CD4-positive, CD25-positive, alpha-beta regulatory T cell (primary cell): ENCODE results near the gene TEX22. TPM values are rescaled to one million over a fixed set of nuclear protein-coding genes. Genes with fewer than 3 reads are reported as not detected.
"Not testable (repeated sequence)": the region's sequence is repeated elsewhere in the genome, so short reads cannot be mapped to it uniquely, and the experiment has no call there.

Experiments
- ATAC-seq, 2 donors: fragments of 150-1000 bp; cut with Tn5 transposase; one replicate each; pipeline ENCODE4 v1.10.0; 2021; ENCODE audit warnings: low read depth in 2 of 2, moderate number of reproducible peaks in 2 of 2, moderate library complexity in 1 of 2
- DNase-seq, 3 donors: peaks; one replicate each; pipeline versions ENCODE4 v3.0.0 to v3.0.0-alpha.2; 2012 to 2022; ENCODE audit warnings: mixed read lengths in 1 of 3
- H3K27ac ChIP-seq: one replicate; pipeline ENCODE4 v1.7.0; 2013; ENCODE audit warnings: mild to moderate bottlenecking, low read length; ENCODE audit not compliant: insufficient read depth, poor library complexity, severe bottlenecking
- H3K27me3 ChIP-seq: one replicate; pipeline ENCODE4 v1.7.0; 2013; ENCODE audit warnings: low read length; ENCODE audit not compliant: control insufficient read depth, insufficient read depth
- H3K36me3 ChIP-seq: one replicate; pipeline ENCODE4 v1.7.0; 2013; ENCODE audit warnings: mild to moderate bottlenecking, low read length, moderate library complexity; ENCODE audit not compliant: control insufficient read depth, insufficient read depth
- H3K4me1 ChIP-seq: 2 replicates; pipeline ENCODE4 v1.7.0; 2013; ENCODE audit warnings: mild to moderate bottlenecking, low read length; ENCODE audit not compliant: insufficient read depth, control insufficient read depth, poor library complexity, severe bottlenecking
- H3K4me3 ChIP-seq: one replicate; pipeline ENCODE4 v1.7.0; 2013; ENCODE audit warnings: low read depth, mild to moderate bottlenecking, low read length, moderate library complexity
- H3K9me3 ChIP-seq, 2 experiments: 1 replicate in 1 of 2; 2 replicates in 1 of 2; pipeline ENCODE4 v1.7.0; 2013; ENCODE audit warnings: low read length in 2 of 2, mild to moderate bottlenecking in 1 of 2, moderate library complexity in 1 of 2; ENCODE audit not compliant: control insufficient read depth in 2 of 2
- H3K27ac Mint-ChIP-seq, 3 donors: one replicate each; pipeline ENCODE4 v1.8.0; 2020 to 2022; ENCODE audit warnings: mild to moderate bottlenecking in 3 of 3, mixed read lengths in 3 of 3, moderate library complexity in 2 of 3
- H3K27me3 Mint-ChIP-seq: one replicate; pipeline ENCODE4 v1.8.0; 2022; ENCODE audit warnings: mild to moderate bottlenecking, mixed read lengths
- H3K36me3 Mint-ChIP-seq: one replicate; pipeline ENCODE4 v1.8.0; 2020; ENCODE audit warnings: mixed read lengths
- H3K4me1 Mint-ChIP-seq, 4 donors: one replicate each; pipeline ENCODE4 v1.8.0; 2020 to 2022; ENCODE audit warnings: mixed read lengths in 4 of 4, mild to moderate bottlenecking in 1 of 4
- H3K4me3 Mint-ChIP-seq, 4 donors: one replicate each; pipeline ENCODE4 v1.8.0; 2020 to 2022; ENCODE audit warnings: mild to moderate bottlenecking in 4 of 4, mixed read lengths in 4 of 4, moderate library complexity in 3 of 4
- H3K9me3 Mint-ChIP-seq, 7 donors: one replicate each; pipeline ENCODE4 v1.8.0; 2020 to 2022; ENCODE audit warnings: mixed read lengths in 7 of 7, mild to moderate bottlenecking in 3 of 7, moderate library complexity in 2 of 7
- polyA plus RNA-seq, 4 donors: library from polyadenylated mRNA; unstranded; fragments of 300-500 nt; fragmentation: Illumina TruSeq; gene quantifications; one replicate each; pipeline ENCODE4 v1.2.3, GENCODE V29; 2021
- total RNA-seq: library from RNA; stranded (reverse); gene quantifications from one replicate; pipeline ENCODE4 v1.2.3, GENCODE V29; 2022

The TEX22 gene
- total and polyA plus RNA-seq, 5 donors from 2014 or later = 0.11 to 3.1 (median 0.25) TPM

DNA sequence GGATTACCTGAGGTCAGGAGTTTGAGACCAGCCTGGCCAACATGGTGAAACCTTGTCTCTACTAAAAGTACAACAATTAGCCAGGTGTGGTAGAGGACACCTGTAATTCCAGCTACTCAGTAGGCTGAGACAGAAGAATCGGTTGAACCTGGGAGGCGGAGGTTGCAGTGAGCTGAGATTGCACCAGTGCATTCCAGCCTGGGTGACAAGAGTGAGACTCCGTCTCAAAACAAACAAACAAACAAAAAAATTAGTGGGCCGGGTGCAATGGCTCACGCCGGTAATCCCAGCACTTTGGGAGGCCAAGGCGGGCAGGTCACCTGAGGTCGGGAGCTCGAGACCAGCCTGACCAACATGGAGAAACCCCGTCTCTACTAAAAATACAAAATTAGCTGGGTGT, 36.9 kb upstream of the TEX22 start:
- H3K27me3 ChIP-seq, H3K36me3 ChIP-seq, H3K9me3 Mint-ChIP-seq, H3K4me3 Mint-ChIP-seq, H3K36me3 Mint-ChIP-seq, H3K27ac ChIP-seq, H3K9me3 ChIP-seq, H3K27me3 Mint-ChIP-seq, ATAC-seq, H3K27ac Mint-ChIP-seq, DNase-seq, H3K4me1 Mint-ChIP-seq, H3K4me3 ChIP-seq, H3K4me1 ChIP-seq: not testable (repeated sequence)

DNA sequence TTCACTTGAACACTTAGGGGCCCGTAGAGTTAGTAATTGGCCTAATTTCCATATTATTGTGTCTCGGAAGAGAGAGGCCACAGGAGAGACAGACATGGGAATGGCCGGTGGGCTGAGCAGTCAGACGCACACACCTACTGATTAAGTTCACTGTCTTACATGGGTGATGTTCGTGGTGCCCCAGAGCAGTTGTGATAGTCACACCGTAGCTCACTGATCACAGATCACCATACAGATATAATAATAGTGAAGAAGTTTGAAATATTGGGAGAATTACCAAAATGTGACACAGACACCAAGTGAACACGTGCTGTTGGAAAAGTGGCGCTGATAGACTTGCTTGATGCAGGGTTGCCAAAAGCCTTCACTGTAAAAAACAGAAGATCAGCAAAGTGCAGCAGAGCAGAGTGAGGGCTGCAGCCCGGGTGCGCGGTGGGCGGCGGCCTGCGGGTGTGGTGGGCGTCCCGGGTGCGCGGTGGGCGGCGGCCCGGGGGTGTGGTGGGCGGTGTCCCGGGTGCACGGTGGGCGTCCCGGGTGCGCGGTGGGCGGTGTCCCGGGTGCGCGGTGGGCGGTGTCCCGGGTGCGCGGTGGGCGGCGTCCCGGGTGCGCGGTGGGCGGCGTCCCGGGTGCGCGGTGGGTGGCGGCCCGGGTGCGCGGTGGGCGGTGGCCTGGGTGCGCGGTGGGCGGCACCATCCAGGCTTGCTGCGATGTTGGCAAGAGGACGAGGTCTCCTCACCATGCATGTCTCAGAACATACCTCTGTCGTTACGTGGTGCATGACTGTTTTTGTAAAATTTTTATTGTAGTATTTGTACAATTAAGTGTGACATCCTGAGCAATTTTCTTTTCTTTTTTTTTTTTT, 34.3 kb upstream of the TEX22 start:
- H3K27ac Mint-ChIP-seq = peak overlapping the region; percentile 44 to 92 (median 67)
- Histone ChIP-seq H3K4me3 (no peak overlapping the region), H3K9me3 (no peaks in the 10 kb centered on the region), H3K27me3 (no peaks in the 10 kb centered on the region), H3K27ac (no peak overlapping the region), H3K4me1 (peaks cover 6% of the 10 kb centered on the region), H3K36me3 (no peaks in the 10 kb centered on the region)
- H3K4me3 Mint-ChIP-seq = peak overlapping the region in 3 of 4 donors; percentile 24 to 82 (median 63)
- no peaks in the 10 kb centered on the region for H3K9me3 Mint-ChIP-seq
- H3K36me3 Mint-ChIP-seq = peaks cover 6% of the 10 kb centered on the region
- ATAC-seq (peak; percentile 69 to 74), DNase-seq (peak; percentile 28 to 45 (median 34))
- peaks cover 0 to 9% (median 6%) of the 10 kb centered on the region in 4 donors for H3K4me1 Mint-ChIP-seq
- H3K27me3 Mint-ChIP-seq = no peaks in the 10 kb centered on the region

DNA sequence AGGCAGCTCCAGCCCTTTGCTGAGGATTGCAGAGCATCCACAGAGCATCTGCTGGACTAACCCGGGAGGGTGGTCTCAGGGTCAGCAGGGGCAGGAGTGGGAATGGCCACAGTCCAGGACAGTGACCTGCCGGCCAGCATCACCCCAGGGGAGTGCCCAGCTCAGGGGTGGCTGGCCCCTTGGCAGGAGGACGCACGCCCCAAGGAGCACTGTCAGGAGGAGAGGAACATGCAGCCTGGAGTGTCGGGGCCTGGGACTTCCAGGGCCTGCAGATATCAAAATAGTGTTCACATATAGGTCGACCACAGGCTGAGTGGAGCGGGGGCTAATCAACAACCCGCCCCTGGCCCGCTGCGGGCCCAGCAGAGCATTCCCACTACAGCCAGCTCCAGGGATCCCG, 33.2 kb upstream of the TEX22 start:
- no peaks in the 10 kb centered on the region for H3K27me3 Mint-ChIP-seq
- ATAC-seq (no peak), DNase-seq (no peak)
- H3K36me3 ChIP-seq = no peaks in the 10 kb centered on the region
- H3K4me1 Mint-ChIP-seq = peaks cover 0 to 9% (median 6%) of the 10 kb centered on the region in 4 donors
- no peaks in the 10 kb centered on the region for H3K27me3 ChIP-seq
- no peak overlapping the region for H3K27ac ChIP-seq
- peaks cover 6% of the 10 kb centered on the region for H3K4me1 ChIP-seq
- no peak overlapping the region for H3K27ac Mint-ChIP-seq
- H3K9me3 Mint-ChIP-seq = no peaks in the 10 kb centered on the region
- peaks cover 6% of the 10 kb centered on the region for H3K36me3 Mint-ChIP-seq
- no peak overlapping the region for H3K4me3 Mint-ChIP-seq
- no peaks in the 10 kb centered on the region for H3K9me3 ChIP-seq
- H3K4me3 ChIP-seq = no peak overlapping the region

DNA sequence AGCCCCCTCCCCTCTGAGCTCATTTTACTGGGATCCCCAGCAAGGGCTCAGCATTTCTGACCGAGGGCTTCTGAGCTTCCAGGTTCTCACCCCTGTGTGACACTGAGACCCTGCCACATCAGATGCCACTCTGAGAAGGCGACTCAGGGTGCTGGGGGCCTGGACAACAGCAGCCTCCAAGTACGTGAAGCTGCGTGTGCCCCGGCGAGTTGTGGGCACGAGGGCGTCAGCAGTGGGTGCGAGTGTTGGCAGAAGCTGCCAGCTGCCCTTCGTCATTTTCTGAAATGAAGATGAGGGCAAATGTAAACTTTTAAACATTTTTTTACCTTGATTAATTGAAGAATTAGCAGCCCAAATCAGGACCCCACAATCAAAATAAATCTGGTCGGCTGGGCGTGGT, 32.7 kb upstream of the TEX22 start:
- Mint-ChIP-seq H3K4me3 (no peak overlapping the region), H3K27me3 (no peaks in the 10 kb centered on the region), H3K4me1 (peaks cover 0 to 10% (median 6%) of the 10 kb centered on the region in 4 donors), H3K36me3 (peaks cover 5% of the 10 kb centered on the region), H3K9me3 (no peaks in the 10 kb centered on the region), H3K27ac (no peak overlapping the region)
- no peaks in the 10 kb centered on the region for H3K27me3 ChIP-seq
- H3K36me3 ChIP-seq = no peaks in the 10 kb centered on the region
- ATAC-seq (no peak), DNase-seq (no peak)
- H3K27ac ChIP-seq = no peak overlapping the region
- no peaks in the 10 kb centered on the region for H3K9me3 ChIP-seq
- H3K4me3 ChIP-seq = no peak overlapping the region
- peaks cover 6% of the 10 kb centered on the region for H3K4me1 ChIP-seq

DNA sequence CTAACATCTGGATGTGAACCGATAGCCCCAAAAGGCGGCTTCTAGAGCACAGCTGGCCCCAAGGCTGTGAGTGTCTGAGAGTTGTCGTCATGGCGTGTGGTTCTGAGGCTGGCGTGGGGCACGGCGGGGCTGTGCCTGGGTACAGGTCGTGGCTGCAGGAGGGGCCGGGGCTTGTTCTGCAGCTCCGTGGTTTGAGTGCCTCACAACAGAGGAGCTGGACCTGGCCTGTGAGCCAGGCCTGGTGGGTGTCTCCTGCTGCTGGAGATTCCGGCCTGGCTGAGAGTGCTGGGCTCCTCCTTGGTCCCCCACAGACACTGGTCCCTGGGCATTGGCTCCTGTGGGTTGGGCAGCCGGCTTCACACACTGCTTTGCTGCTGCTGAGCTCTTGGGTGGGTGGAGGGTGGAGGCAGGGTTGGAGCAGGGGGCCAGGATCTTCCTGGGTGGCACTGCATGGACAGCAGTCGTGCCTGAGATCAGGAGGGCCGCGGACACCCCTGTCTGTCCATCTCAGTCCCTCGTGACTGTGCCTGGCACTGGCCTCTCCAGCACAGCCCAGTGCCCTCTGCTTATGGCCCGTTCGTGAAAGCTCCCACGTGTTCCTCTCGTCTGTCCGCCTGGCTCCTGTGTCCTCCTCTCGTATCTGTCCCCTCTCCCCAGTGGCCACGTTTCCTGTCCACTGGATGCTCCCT, 31.8 kb upstream of the TEX22 start:
- Histone ChIP-seq H3K4me1 (peaks cover 9% of the 10 kb centered on the region), H3K4me3 (no peak overlapping the region), H3K36me3 (no peaks in the 10 kb centered on the region), H3K27me3 (no peaks in the 10 kb centered on the region), H3K27ac (no peak overlapping the region), H3K9me3 (no peaks in the 10 kb centered on the region)
- Mint-ChIP-seq H3K9me3 (no peaks in the 10 kb centered on the region), H3K27ac (no peak overlapping the region), H3K36me3 (peaks cover 4% of the 10 kb centered on the region), H3K4me1 (peaks cover 0 to 13% (median 8%) of the 10 kb centered on the region in 4 donors), H3K27me3 (no peaks in the 10 kb centered on the region), H3K4me3 (no peak overlapping the region)
- ATAC-seq = no peak
- no peak for DNase-seq

DNA sequence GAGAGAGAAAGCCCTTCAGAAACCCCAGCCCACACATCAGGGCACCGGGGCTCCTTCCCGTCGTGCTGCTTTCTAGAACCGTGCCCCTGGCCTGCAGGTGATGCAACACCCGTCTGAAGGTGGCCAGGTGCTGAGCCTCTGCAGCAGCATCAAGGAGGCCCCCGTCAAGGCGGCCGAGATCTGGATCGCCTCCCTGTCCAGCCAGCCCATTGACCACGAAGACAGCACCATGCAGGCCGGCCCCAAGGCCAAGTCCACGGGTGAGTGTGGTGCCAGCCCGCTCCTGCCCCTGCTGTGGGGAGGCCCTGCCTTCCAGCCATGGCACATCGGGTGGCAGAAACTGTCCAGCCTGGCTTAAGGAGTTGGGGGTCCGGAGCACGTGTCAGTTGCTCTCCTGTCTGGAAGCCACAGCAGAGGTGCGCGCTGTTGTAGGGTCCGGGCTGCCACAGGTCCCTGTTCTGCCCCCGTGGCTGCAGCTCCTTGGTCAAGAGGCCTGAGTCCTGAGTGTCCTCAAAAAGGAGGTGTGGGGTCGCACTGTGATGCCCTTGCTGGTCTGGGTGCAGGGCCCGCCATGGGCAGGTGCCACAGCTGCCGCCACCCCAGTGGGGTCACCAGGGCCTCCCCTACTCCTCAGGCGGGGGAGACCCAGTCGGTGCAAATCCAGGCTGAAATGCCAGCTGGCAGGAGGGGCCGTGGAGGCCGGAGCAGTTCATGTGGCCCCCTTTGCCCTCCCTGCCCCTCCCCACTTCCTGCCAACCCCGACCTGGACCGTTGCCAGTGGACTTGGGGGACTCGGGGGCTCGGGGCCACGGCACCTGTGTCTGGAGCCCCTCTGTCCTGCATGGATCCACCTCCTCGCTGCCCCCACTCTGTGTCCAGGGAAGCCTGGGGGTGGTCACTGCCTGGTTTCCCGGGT, 31.0 kb upstream of the TEX22 start:
- DNase-seq (no peak), ATAC-seq (no peak)
- Histone ChIP-seq H3K27ac (no peak overlapping the region), H3K4me3 (no peak overlapping the region), H3K36me3 (no peaks in the 10 kb centered on the region), H3K9me3 (no peaks in the 10 kb centered on the region), H3K27me3 (no peaks in the 10 kb centered on the region), H3K4me1 (peaks cover 9% of the 10 kb centered on the region)
- H3K4me3 Mint-ChIP-seq = no peak overlapping the region
- peaks cover 0 to 13% (median 8%) of the 10 kb centered on the region in 4 donors for H3K4me1 Mint-ChIP-seq
- no peak overlapping the region for H3K27ac Mint-ChIP-seq
- H3K27me3 Mint-ChIP-seq = no peaks in the 10 kb centered on the region
- no peaks in the 10 kb centered on the region for H3K9me3 Mint-ChIP-seq
- H3K36me3 Mint-ChIP-seq = peaks cover 4% of the 10 kb centered on the region

DNA sequence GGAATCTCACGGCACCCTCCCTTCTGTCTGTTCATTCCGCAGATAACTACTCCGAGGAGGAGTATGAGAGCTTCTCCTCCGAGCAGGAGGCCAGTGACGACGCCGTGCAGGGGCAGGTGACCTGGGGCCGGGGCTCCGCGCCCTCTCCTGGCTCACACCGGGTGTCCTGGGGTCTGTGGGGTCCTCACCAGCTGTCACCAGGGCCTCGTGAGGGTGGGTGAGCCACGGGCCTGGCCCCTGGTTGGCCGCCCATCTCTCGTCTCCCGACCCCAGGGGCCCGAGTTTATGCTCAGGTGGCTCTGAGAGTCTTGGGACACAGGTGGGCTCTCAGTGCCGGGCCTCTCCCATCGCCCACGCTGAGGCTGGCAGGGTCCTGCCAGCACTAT, 30.3 kb upstream of the TEX22 start:
- no peak overlapping the region for H3K27ac ChIP-seq
- H3K9me3 Mint-ChIP-seq = no peaks in the 10 kb centered on the region
- no peak overlapping the region for H3K4me3 Mint-ChIP-seq
- H3K9me3 ChIP-seq = no peaks in the 10 kb centered on the region
- DNase-seq (no peak), ATAC-seq (no peak)
- H3K4me1 Mint-ChIP-seq = peaks cover 0 to 13% (median 8%) of the 10 kb centered on the region in 4 donors
- H3K36me3 Mint-ChIP-seq = peaks cover 4% of the 10 kb centered on the region
- no peak overlapping the region for H3K27ac Mint-ChIP-seq
- H3K27me3 Mint-ChIP-seq = no peaks in the 10 kb centered on the region
- no peaks in the 10 kb centered on the region for H3K36me3 ChIP-seq
- H3K4me3 ChIP-seq = no peak overlapping the region
- peaks cover 9% of the 10 kb centered on the region for H3K4me1 ChIP-seq
- no peaks in the 10 kb centered on the region for H3K27me3 ChIP-seq
